Mesendoderm (in vitro differentiated cells): ENCODE data around the gene GALR1.
"Not testable (repeated sequence)": the region's sequence is repeated elsewhere in the genome, so short reads cannot be mapped to it uniquely, and the experiment has no call there.

Source experiments
- DNase-seq: peaks from one replicate; pipeline ENCODE4 v3.0.0; 2013
- H2AK5ac ChIP-seq: 2 replicates; pipeline ENCODE4 v1.6.1; 2013; ENCODE audit warnings: low read length, inconsistent platforms
- H2BK120ac ChIP-seq: 2 replicates; pipeline ENCODE4 v1.6.1; 2013; ENCODE audit warnings: low read depth, mild to moderate bottlenecking, low read length, moderate library complexity, mixed read lengths
- H2BK15ac ChIP-seq: replicated peaks from 2 replicates; pipeline ENCODE4 v1.6.1; 2013; ENCODE audit warnings: low read depth, mild to moderate bottlenecking, moderate library complexity
- H2BK5ac ChIP-seq: 2 replicates; pipeline ENCODE4 v1.6.1; 2013; ENCODE audit warnings: low read length, inconsistent platforms
- H3K18ac ChIP-seq: 2 replicates; pipeline ENCODE4 v1.6.1; 2013; ENCODE audit warnings: mild to moderate bottlenecking, low read length, mixed read lengths
- H3K23ac ChIP-seq: one replicate; pipeline ENCODE4 v1.6.1; 2013; ENCODE audit warnings: low read length
- H3K27ac ChIP-seq: 2 replicates; pipeline ENCODE4 v1.5.1; 2013; ENCODE audit warnings: low read depth, mild to moderate bottlenecking, inconsistent platforms, low read length, moderate library complexity
- H3K27me3 ChIP-seq: 2 replicates; pipeline ENCODE4 v1.6.1; 2013; ENCODE audit warnings: low read length, control low read depth, mild to moderate bottlenecking, inconsistent platforms; ENCODE audit not compliant: insufficient read depth, poor library complexity
- H3K36me3 ChIP-seq: 2 replicates; pipeline ENCODE4 v1.6.1; 2013; ENCODE audit warnings: low read length, inconsistent platforms; ENCODE audit not compliant: control insufficient read depth, insufficient read depth
- H3K4ac ChIP-seq: one replicate; pipeline ENCODE4 v1.6.1; 2013; ENCODE audit warnings: low read depth, mild to moderate bottlenecking, low read length, moderate library complexity
- H3K4me1 ChIP-seq: 2 replicates; pipeline ENCODE4 v1.6.1; 2013; ENCODE audit warnings: low read depth, low read length, inconsistent platforms; ENCODE audit not compliant: control insufficient read depth
- H3K4me2 ChIP-seq: 2 replicates; pipeline ENCODE4 v1.6.1; 2013; ENCODE audit warnings: low read length
- H3K4me3 ChIP-seq: 2 replicates; pipeline ENCODE4 v1.5.1; 2013; ENCODE audit warnings: mild to moderate bottlenecking, low read length
- H3K56ac ChIP-seq: one replicate; pipeline ENCODE4 v1.6.1; 2013; ENCODE audit warnings: low read length
- H3K79me1 ChIP-seq: 2 replicates; pipeline ENCODE4 v1.6.1; 2013; ENCODE audit warnings: low read length, inconsistent platforms
- H3K79me2 ChIP-seq: 2 replicates; pipeline ENCODE4 v1.6.1; 2013; ENCODE audit warnings: mild to moderate bottlenecking, low read length; ENCODE audit not compliant: control insufficient read depth, insufficient read depth
- H3K9ac ChIP-seq: 2 replicates; pipeline ENCODE4 v1.6.1; 2013; ENCODE audit warnings: low read length, inconsistent platforms
- H4K5ac ChIP-seq: one replicate; pipeline ENCODE4 v1.6.1; 2013; ENCODE audit warnings: low read length
- H4K8ac ChIP-seq: one replicate; pipeline ENCODE4 v1.6.1; 2013; ENCODE audit warnings: low read depth, mild to moderate bottlenecking, control low read depth, low read length, moderate library complexity
- WGBS: extraction: QIAGEN DNeasy Blood & Tissue Kit; methylation state at CpG from one replicate; pipeline ENCODE4 v1.1.7; 2013; ENCODE audit warnings: low lambda C conversion rate, missing lambda C conversion rate; ENCODE audit not compliant: insufficient coverage; ENCODE audit errors: extremely low coverage; 5-methylcytosine and 5-hydroxymethylcytosine counted together

GALR1 gene

DNA sequence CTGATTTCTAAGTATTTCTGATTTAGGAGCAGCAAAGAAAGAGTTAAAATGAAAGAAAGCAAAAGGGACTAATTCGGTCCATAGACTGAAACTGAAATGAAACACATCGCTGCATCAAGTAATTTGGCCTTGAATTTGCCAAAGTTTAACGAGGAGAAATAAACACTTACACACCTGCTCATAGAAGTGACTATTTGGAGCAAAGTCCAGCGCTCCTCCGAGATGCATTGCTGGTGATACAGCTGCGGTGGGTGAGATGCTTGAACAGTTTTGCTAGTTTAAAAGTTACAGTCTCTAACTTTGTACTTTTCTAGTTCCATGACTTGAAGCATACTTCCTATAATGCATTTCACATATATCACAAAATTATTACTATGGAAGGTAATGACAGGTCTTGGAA lies 18.3 kb downstream of the GALR1 start:
- H3K4me1 ChIP-seq, result no peaks in the 10 kb centered on the region
- no peaks in the 10 kb centered on the region for H3K79me1 ChIP-seq
- H3K23ac ChIP-seq, result no peak overlapping the region
- no peak overlapping the region for H3K18ac ChIP-seq
- no peak overlapping the region for H3K4me3 ChIP-seq
- no peak overlapping the region for H2AK5ac ChIP-seq
- no peak overlapping the region for H2BK5ac ChIP-seq
- no peak for DNase-seq
- no CpG with 5 or more reads among the region's 6 CpGs for WGBS
- no peak overlapping the region for H4K5ac ChIP-seq
- no peak overlapping the region for H3K4ac ChIP-seq
- H4K8ac ChIP-seq, result no peak overlapping the region
- H3K27ac ChIP-seq, result no peak overlapping the region
- H2BK120ac ChIP-seq, result no peak overlapping the region
- H3K27me3 ChIP-seq, result no peaks in the 10 kb centered on the region
- no peaks in the 10 kb centered on the region for H3K36me3 ChIP-seq
- H3K9ac ChIP-seq, result no peak overlapping the region
- no peak overlapping the region for H3K56ac ChIP-seq
- H2BK15ac ChIP-seq, result no peak overlapping the region
- no peaks in the 10 kb centered on the region for H3K79me2 ChIP-seq
- no peak overlapping the region for H3K4me2 ChIP-seq

DNA sequence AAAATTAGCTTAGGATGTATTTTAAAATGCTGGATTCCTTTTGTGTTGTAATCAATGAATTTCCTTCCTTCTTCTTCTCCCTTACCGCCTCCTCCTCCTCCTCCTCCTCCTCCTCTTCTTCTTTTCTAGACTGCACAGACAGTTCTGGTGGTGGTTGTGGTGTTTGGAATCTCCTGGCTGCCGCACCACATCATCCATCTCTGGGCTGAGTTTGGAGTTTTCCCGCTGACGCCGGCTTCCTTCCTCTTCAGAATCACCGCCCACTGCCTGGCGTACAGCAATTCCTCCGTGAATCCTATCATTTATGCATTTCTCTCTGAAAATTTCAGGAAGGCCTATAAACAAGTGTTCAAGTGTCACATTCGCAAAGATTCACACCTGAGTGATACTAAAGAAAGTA lies 18.8 kb downstream of the GALR1 start:
- Histone ChIP-seq H3K79me1 (no peaks in the 10 kb centered on the region), H3K79me2 (no peaks in the 10 kb centered on the region), H3K27ac (no peak overlapping the region), H2BK120ac (no peak overlapping the region), H3K4ac (no peak overlapping the region), H4K5ac (no peak overlapping the region), H2AK5ac (no peak overlapping the region), H3K4me2 (no peak overlapping the region), H3K18ac (no peak overlapping the region), H3K4me1 (no peaks in the 10 kb centered on the region), H3K23ac (no peak overlapping the region), H2BK15ac (no peak overlapping the region), H3K4me3 (no peak overlapping the region), H4K8ac (no peak overlapping the region), H3K56ac (no peak overlapping the region), H3K36me3 (no peaks in the 10 kb centered on the region), H3K9ac (no peak overlapping the region), H2BK5ac (no peak overlapping the region), H3K27me3 (no peaks in the 10 kb centered on the region)
- DNase-seq, result no peak
- no CpG with 5 or more reads among the region's 9 CpGs for WGBS

DNA sequence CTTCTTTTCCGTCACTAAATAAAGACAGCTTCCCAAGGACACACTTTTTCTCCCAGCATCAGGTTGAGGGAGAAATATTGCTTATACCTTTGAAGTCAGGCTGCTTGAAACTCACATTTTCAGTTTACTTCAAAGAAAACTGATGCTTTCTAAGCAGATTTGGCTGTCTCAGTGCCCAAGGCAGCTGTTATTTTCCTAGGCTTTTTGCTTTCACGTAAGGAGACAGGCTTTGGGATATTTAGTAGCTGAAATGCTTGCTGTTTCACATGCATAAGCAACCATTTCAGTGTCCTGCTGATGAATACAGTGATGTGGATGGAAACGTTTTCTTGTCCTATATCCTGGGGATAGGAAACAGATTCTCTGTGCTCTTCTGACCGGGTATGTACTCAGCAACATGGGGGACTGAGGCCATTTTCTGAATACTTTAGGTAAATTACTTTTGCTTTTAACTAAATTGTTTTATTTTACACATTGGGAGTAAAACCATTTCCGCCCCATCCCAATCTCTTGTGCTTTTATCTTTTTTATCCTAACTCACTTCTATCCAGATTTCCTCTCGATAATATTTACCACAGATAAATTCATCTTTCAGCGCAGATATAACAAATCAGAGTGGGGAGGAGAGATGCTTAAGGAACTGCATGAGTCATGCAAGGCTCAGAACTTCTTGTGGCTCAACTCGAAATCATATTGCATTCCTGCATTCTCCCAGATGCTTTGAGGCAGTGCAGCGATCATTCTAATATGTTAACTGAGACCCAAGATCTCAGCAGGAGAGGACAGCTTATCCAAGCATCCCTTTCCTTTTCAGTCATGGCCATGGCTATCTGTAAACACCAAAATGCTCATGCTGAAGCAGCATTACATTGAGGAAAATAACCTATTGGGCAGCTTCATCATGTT lies 22.2 kb downstream of the GALR1 start:
- DNase-seq, result peak; percentile 54
- Histone ChIP-seq H3K79me1 (no peaks in the 10 kb centered on the region), H2AK5ac (no peak overlapping the region), H3K79me2 (no peaks in the 10 kb centered on the region), H3K9ac (no peak overlapping the region), H2BK120ac (no peak overlapping the region), H3K27me3 (no peaks in the 10 kb centered on the region), H3K4me1 (no peaks in the 10 kb centered on the region), H4K8ac (no peak overlapping the region), H3K4ac (no peak overlapping the region), H3K4me3 (no peak overlapping the region), H3K27ac (peak overlapping the region; percentile 3), H3K18ac (peak overlapping the region; percentile 56), H2BK15ac (no peak overlapping the region), H3K4me2 (no peak overlapping the region), H2BK5ac (no peak overlapping the region), H3K23ac (no peak overlapping the region), H3K36me3 (no peaks in the 10 kb centered on the region), H4K5ac (no peak overlapping the region), H3K56ac (no peak overlapping the region)
- WGBS, result 100% methylated on average over 1 of the region's 9 CpGs

DNA sequence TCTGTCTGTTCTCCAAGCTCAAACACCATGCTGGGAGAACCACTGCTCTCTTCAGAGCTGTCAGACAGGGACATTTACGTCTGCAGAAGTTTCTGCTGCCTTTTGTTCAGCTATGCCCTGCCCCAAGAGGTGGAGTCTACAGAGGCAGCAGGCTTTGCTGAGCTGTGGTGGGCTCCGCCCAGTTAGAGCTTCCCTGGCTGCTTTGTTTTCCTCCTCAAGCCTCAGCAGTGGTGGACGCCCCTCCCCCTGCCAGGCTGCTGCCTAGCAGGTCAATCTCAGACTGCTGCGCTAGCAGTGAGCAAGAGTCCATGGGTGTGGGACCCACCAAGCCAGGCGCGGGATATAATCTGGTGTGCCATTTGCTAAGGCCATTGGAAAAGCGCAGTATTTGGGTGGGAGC lies 41.2 kb downstream of the GALR1 start:
- H4K5ac ChIP-seq, H3K4me1 ChIP-seq, H4K8ac ChIP-seq, H2BK15ac ChIP-seq, H2BK120ac ChIP-seq, H3K36me3 ChIP-seq, H3K23ac ChIP-seq, H3K4me2 ChIP-seq, H2BK5ac ChIP-seq, H3K56ac ChIP-seq, H3K79me2 ChIP-seq, H3K9ac ChIP-seq, H3K79me1 ChIP-seq, H3K27me3 ChIP-seq, H3K4ac ChIP-seq, H2AK5ac ChIP-seq, H3K18ac ChIP-seq, H3K4me3 ChIP-seq, H3K27ac ChIP-seq: not testable (repeated sequence)
- peak; percentile 4 for DNase-seq
- WGBS, result no CpG with 5 or more reads among the region's 7 CpGs

DNA sequence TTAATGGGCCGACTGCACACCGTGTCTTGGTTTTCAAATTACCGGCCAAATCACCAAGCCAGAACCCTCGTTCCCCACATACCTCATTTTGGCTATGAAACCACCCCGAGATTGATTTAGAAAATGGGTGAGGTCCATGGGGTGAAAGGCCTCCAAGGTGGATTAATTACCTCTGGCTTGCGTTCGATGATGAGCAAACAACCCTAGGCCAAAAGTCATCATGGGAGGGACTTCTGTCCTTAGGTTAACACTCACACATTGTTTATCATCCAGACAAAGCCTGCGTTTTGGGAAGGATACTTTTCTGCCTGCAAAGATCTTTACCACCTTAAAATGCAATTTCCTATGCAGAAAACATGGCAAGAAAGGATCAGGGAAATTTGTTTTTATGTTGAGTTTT lies 48.5 kb downstream of the GALR1 start:
- DNase-seq, result no peak
- Histone ChIP-seq H2BK120ac (no peak overlapping the region), H3K4me3 (no peak overlapping the region), H2BK15ac (no peak overlapping the region), H3K56ac (no peak overlapping the region), H4K5ac (no peak overlapping the region), H3K23ac (no peak overlapping the region), H3K27ac (no peak overlapping the region), H3K4me2 (no peak overlapping the region), H2AK5ac (no peak overlapping the region), H4K8ac (no peak overlapping the region), H3K36me3 (no peaks in the 10 kb centered on the region), H3K27me3 (no peaks in the 10 kb centered on the region), H3K4me1 (no peaks in the 10 kb centered on the region), H3K79me2 (no peaks in the 10 kb centered on the region), H3K9ac (no peak overlapping the region), H2BK5ac (no peak overlapping the region), H3K79me1 (no peaks in the 10 kb centered on the region), H3K18ac (no peak overlapping the region), H3K4ac (no peak overlapping the region)
- no CpG with 5 or more reads among the region's 8 CpGs for WGBS

DNA sequence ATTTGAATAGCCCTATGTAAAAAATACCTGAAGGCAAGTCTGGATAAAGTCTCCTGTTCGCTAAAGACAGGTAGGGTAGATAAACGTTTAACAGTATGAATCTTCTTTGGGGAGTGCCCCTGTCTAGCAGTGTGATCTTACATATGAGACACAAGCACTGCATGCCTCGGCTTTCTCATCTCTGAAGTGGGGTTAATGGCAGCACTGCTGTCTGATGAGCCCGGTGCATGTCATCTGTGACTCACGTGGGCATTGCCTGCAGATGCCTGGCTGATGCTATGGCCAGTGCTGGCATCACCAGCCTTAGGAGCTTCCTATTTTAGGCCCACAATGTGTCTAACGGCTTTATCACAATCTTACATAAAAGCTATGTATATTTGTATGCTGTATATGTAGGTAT lies 50.1 kb downstream of the GALR1 start:
- Histone ChIP-seq H3K56ac (no peak overlapping the region), H3K23ac (no peak overlapping the region), H4K8ac (no peak overlapping the region), H3K9ac (no peak overlapping the region), H2AK5ac (no peak overlapping the region), H3K4ac (no peak overlapping the region), H3K79me1 (no peaks in the 10 kb centered on the region), H2BK5ac (no peak overlapping the region), H3K27ac (no peak overlapping the region), H4K5ac (no peak overlapping the region), H3K36me3 (no peaks in the 10 kb centered on the region), H3K4me3 (no peak overlapping the region), H3K4me1 (no peaks in the 10 kb centered on the region), H2BK15ac (no peak overlapping the region), H2BK120ac (no peak overlapping the region), H3K4me2 (no peak overlapping the region), H3K27me3 (no peaks in the 10 kb centered on the region), H3K18ac (no peak overlapping the region), H3K79me2 (no peaks in the 10 kb centered on the region)
- WGBS, result no CpG with 5 or more reads among the region's 6 CpGs
- DNase-seq, result no peak
